Natural killer cell (primary cell): Measurements from ENCODE around the gene ATF3. TPM values are rescaled to one million over a fixed set of nuclear protein-coding genes. Genes with fewer than 3 reads are reported as not detected.

Experiments
- ATAC-seq, 3 donors: fragments of 150-1000 bp in 2 of 3; fragments of 200-7000 bp in 1 of 3; cut with Tn5 transposase; 1 replicate in 1 of 3; 2 replicates in 2 of 3; pipeline ENCODE4 v1.10.0; 2021; ENCODE audit warnings: mild to moderate bottlenecking in 2 of 3, moderate library complexity in 2 of 3
- DNase-seq, 2 donors: peaks; one replicate each; pipeline versions ENCODE4 v3.0.0 to v3.0.0-alpha.2; 2013 to 2021; ENCODE audit warnings: mixed read lengths in 1 of 2
- H3K27ac ChIP-seq: one replicate; pipeline ENCODE4 v1.5.1; 2013; ENCODE audit warnings: mild to moderate bottlenecking, low read length
- H3K27me3 ChIP-seq: one replicate; pipeline ENCODE4 v1.6.1; 2013; ENCODE audit warnings: low read length; ENCODE audit not compliant: control insufficient read depth, insufficient read depth
- H3K36me3 ChIP-seq: one replicate; pipeline ENCODE4 v1.6.1; 2013; ENCODE audit warnings: low read length; ENCODE audit not compliant: control insufficient read depth, insufficient read depth
- H3K4me1 ChIP-seq: one replicate; pipeline ENCODE4 v1.6.1; 2013; ENCODE audit warnings: low read length; ENCODE audit not compliant: control insufficient read depth, insufficient read depth
- H3K4me3 ChIP-seq: one replicate; pipeline ENCODE4 v1.5.1; 2013; ENCODE audit warnings: low read length
- H3K9me3 ChIP-seq: one replicate; pipeline ENCODE4 v1.6.1; 2013; ENCODE audit warnings: low read length; ENCODE audit not compliant: control insufficient read depth, insufficient read depth
- H3K27ac Mint-ChIP-seq, 2 donors: one replicate each; pipeline ENCODE4 v1.8.0; 2022; ENCODE audit warnings: mild to moderate bottlenecking in 2 of 2, mixed read lengths in 2 of 2, moderate library complexity in 1 of 2
- H3K27me3 Mint-ChIP-seq, 2 donors: one replicate each; pipeline ENCODE4 v1.8.0; 2022; ENCODE audit warnings: low read depth in 2 of 2, mixed read lengths in 2 of 2
- H3K36me3 Mint-ChIP-seq: one replicate; pipeline ENCODE4 v1.8.0; 2022; ENCODE audit warnings: mixed read lengths
- H3K4me1 Mint-ChIP-seq, 2 donors: one replicate each; pipeline ENCODE4 v1.8.0; 2022; ENCODE audit warnings: mixed read lengths in 2 of 2
- H3K4me3 Mint-ChIP-seq: one replicate; pipeline ENCODE4 v1.8.0; 2022; ENCODE audit warnings: mild to moderate bottlenecking, moderate library complexity, mixed read lengths
- H3K9me3 Mint-ChIP-seq, 2 donors: one replicate each; pipeline ENCODE4 v1.8.0; 2022; ENCODE audit warnings: mixed read lengths in 2 of 2
- CTCF ChIP-seq: fragments of 200-600 bp; IDR thresholded peaks from one replicate; pipeline ENCODE4 v1.8.0; 2022; ENCODE audit warnings: antibody characterized with exemption
- WGBS: methylation state at CpG from one replicate; pipeline ENCODE4 v1.1.7; 2013; ENCODE audit warnings: missing lambda C conversion rate; ENCODE audit not compliant: insufficient coverage; 5-methylcytosine and 5-hydroxymethylcytosine counted together
- intact Hi-C: fragments of 100-400 bp; cut with micrococcal nuclease; formaldehyde crosslinking; loops from one replicate; pipeline ENCODE4 v1.14.2; 2022
- total RNA-seq, 4 donors: library from RNA; stranded (reverse); fragments of 120-200 nt in 1 of 4; gene quantifications; one replicate each; pipeline versions ENCODE4 v1.2.3 to v1.2.4, GENCODE V29; 2013 to 2022

The ATF3 gene
- total RNA-seq, 3 donors from 2014 or later (not counting 1 experiment from before 2014, with no cell fraction given), result 62.2 to 135 (median 78.5) TPM

GRCh38 chr1:212587016-212587887 lies 21.3 kb upstream of the ATF3 start:
- Histone ChIP-seq H3K4me3 (no peak overlapping the region), H3K27ac (no peak overlapping the region), H3K27me3 (peaks cover 2% of the 10 kb centered on the region), H3K36me3 (no peaks in the 10 kb centered on the region), H3K4me1 (no peaks in the 10 kb centered on the region), H3K9me3 (no peaks in the 10 kb centered on the region)
- Mint-ChIP-seq H3K4me1 (no peaks in the 10 kb centered on the region), H3K36me3 (no peaks in the 10 kb centered on the region), H3K4me3 (no peak overlapping the region), H3K9me3 (no peaks in the 10 kb centered on the region), H3K27me3 (peaks cover 29 to 55% of the 10 kb centered on the region in 2 donors), H3K27ac (no peak overlapping the region)
- DNase-seq, result no peak
- 91% methylated on average over 8 of the region's 11 CpGs for WGBS
- no peak for ATAC-seq
- TF ChIP-seq CTCF, result no peak
- intact Hi-C loops, result no loop called here

DNA sequence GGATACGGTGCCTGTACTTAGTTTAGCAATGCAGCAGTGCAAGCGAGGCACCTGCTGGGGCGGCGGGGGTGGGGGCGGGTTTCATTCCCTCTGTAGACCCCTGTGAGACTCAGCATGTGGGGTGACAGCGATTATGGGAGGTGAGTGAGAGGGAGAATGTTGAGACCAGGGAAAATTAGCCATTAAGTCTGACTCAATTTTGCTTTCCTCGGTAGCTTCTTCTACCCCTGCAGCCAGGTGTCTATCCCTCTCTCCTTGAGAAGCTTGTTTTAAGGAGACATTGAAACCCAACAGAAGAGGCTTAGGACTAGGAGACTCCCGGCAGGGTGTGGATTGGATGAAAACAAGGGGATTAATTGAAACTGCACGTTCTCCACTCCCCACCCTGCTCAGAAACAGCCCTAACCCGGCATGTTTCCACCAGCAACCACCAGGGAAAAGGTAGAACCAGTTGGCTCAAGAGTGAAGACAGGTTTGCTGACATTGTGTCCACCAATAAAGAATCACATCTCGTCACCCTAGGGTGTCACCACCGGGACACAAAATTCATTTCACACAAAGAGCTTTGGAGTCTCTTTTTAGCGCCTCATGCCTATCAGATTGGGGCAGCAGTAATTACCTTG lies 20.6 kb upstream of the ATF3 start:
- H3K36me3 ChIP-seq, result no peaks in the 10 kb centered on the region
- no peak for ATAC-seq

GRCh38 chr1:212589446-212589845 lies 19.1 kb upstream of the ATF3 start:
- no peaks in the 10 kb centered on the region for H3K36me3 ChIP-seq
- intact Hi-C loops, result no loop called here
- no peaks in the 10 kb centered on the region for H3K9me3 ChIP-seq
- H3K36me3 Mint-ChIP-seq, result no peaks in the 10 kb centered on the region
- H3K27me3 Mint-ChIP-seq, result peaks cover 29 to 60% of the 10 kb centered on the region in 2 donors
- DNase-seq (no peak), ATAC-seq (no peak)
- no peaks in the 10 kb centered on the region for H3K4me1 ChIP-seq
- H3K4me1 Mint-ChIP-seq, result no peaks in the 10 kb centered on the region
- no peak overlapping the region for H3K4me3 ChIP-seq
- no peak overlapping the region for H3K27ac Mint-ChIP-seq
- WGBS, result 83% methylated on average over 3 of the region's 3 CpGs
- H3K27me3 ChIP-seq, result peaks cover 2% of the 10 kb centered on the region
- no peaks in the 10 kb centered on the region for H3K9me3 Mint-ChIP-seq
- H3K4me3 Mint-ChIP-seq, result no peak overlapping the region
- H3K27ac ChIP-seq, result no peak overlapping the region
- TF ChIP-seq CTCF, result no peak

More for the DNA sequence above, 20.6 kb upstream of the ATF3 start:
- Histone ChIP-seq H3K27ac (no peak overlapping the region), H3K27me3 (peaks cover 2% of the 10 kb centered on the region), H3K4me3 (no peak overlapping the region), H3K4me1 (no peaks in the 10 kb centered on the region), H3K9me3 (no peaks in the 10 kb centered on the region)
- Mint-ChIP-seq H3K4me3 (no peak overlapping the region), H3K9me3 (no peaks in the 10 kb centered on the region), H3K27me3 (peaks cover 29 to 60% of the 10 kb centered on the region in 2 donors), H3K36me3 (no peaks in the 10 kb centered on the region), H3K4me1 (no peaks in the 10 kb centered on the region), H3K27ac (no peak overlapping the region)
- 74% methylated on average over 11 of the region's 13 CpGs for WGBS
- intact Hi-C loops, result no loop called here
- TF ChIP-seq CTCF, result no peak
- DNase-seq, result no peak
